HS-5 (cell line): ENCODE results near the gene TRAPPC12.
A peak's percentile ranks its signal among the peaks of the same experiment; 100 is the strongest.
"Not testable (repeated sequence)": the region's sequence is repeated elsewhere in the genome, so short reads cannot be mapped to it uniquely, and the experiment has no call there.

ENCODE experiments used
- DNase-seq: peaks from one replicate; pipeline ENCODE4 v3.0.0-alpha.2; 2012; ENCODE audit warnings: low read depth

The TRAPPC12 gene

GRCh38 chr2:3379647-3380534 lies at the start of gene TRAPPC12:
TSS of gene TRAPPC12 (plus strand) at chr2:3379694. CDS start at chr2:3387624, 7,930 bp downstream.
- peak; percentile 41 for DNase-seq

GRCh38 chr2:3332133-3332532 lies 47.4 kb upstream of the TRAPPC12 start:
- no peak for DNase-seq

- no peak for DNase-seq
Measured at GRCh38 chr2:3334392-3335345, 44.8 kb upstream of the TRAPPC12 start.

- no peak for DNase-seq
Measured at GRCh38 chr2:3336844-3337243, 42.6 kb upstream of the TRAPPC12 start.

- DNase-seq = no peak
Measured at GRCh38 chr2:3338340-3338739, 41.2 kb upstream of the TRAPPC12 start.

- DNase-seq = no peak
Measured at GRCh38 chr2:3340144-3340543, 39.4 kb upstream of the TRAPPC12 start.

GRCh38 chr2:3341336-3341735 lies 38.2 kb upstream of the TRAPPC12 start:
- no peak for DNase-seq

GRCh38 chr2:3342324-3342723 lies 37.2 kb upstream of the TRAPPC12 start:
- DNase-seq = no peak

GRCh38 chr2:3343012-3343411 lies 36.5 kb upstream of the TRAPPC12 start:
- DNase-seq = no peak

- no peak for DNase-seq
Measured at GRCh38 chr2:3344897-3345296, 34.6 kb upstream of the TRAPPC12 start.

- DNase-seq = no peak
Measured at GRCh38 chr2:3345621-3346020, 33.9 kb upstream of the TRAPPC12 start.

- no peak for DNase-seq
Measured at GRCh38 chr2:3348767-3349166, 30.7 kb upstream of the TRAPPC12 start.

- DNase-seq = no peak
Measured at GRCh38 chr2:3349211-3349693, 30.2 kb upstream of the TRAPPC12 start.

- DNase-seq = no peak
Measured at GRCh38 chr2:3354986-3355385, 24.5 kb upstream of the TRAPPC12 start.

- no peak for DNase-seq
Measured at GRCh38 chr2:3355951-3356569, 23.4 kb upstream of the TRAPPC12 start.

- DNase-seq = no peak
Measured at GRCh38 chr2:3356799-3357198, 22.7 kb upstream of the TRAPPC12 start.

- not testable (repeated sequence) for DNase-seq
Measured at GRCh38 chr2:3357446-3357845, 22.0 kb upstream of the TRAPPC12 start.

- DNase-seq = no peak
Measured at GRCh38 chr2:3357926-3358325, 21.6 kb upstream of the TRAPPC12 start.

- DNase-seq = no peak
Measured at GRCh38 chr2:3361518-3362389, 17.7 kb upstream of the TRAPPC12 start.

- no peak for DNase-seq
Measured at GRCh38 chr2:3365219-3365618, 14.3 kb upstream of the TRAPPC12 start.

GRCh38 chr2:3368261-3368722 lies 11.2 kb upstream of the TRAPPC12 start:
- no peak for DNase-seq
